Stomach (tissue), 9 donors: ENCODE measurements around the gene ACOX2. TPM values are rescaled to one million over a fixed set of nuclear protein-coding genes. Genes with fewer than 3 reads are reported as not detected.

Experiments used
- DNase-seq, 2 donors: peaks; one replicate each; pipeline versions ENCODE4 v3.0.0 to v3.0.0-alpha.2; 2013 to 2019
- H3K27ac ChIP-seq, 5 donors: fragments of 200-600 bp in 4 of 5; sonication (generic) in 4 of 5; one replicate each; pipeline ENCODE4 v1.5.1; 2013 to 2019; ENCODE audit warnings: mild to moderate bottlenecking in 1 of 5, moderate library complexity in 1 of 5
- H3K27me3 ChIP-seq, 3 donors: fragments of 200-600 bp; sonication (generic); one replicate each; pipeline ENCODE4 v1.5.1; 2017 to 2019; ENCODE audit warnings: mixed run types in 1 of 3
- H3K36me3 ChIP-seq, 4 donors: fragments of 200-600 bp; sonication (generic); 1 replicate in 3 of 4; 2 replicates in 1 of 4; pipeline ENCODE4 v1.5.1; 2016 to 2019
- H3K4me1 ChIP-seq, 4 donors: fragments of 200-600 bp; sonication (generic); one replicate each; pipeline ENCODE4 v1.5.1; 2016 to 2019
- H3K4me3 ChIP-seq, 4 donors: fragments of 200-600 bp; sonication (generic) in 3 of 4; one replicate each; pipeline ENCODE4 v1.5.1; 2016 to 2019; ENCODE audit warnings: mild to moderate bottlenecking in 1 of 4
- H3K9me3 ChIP-seq, 4 donors: fragments of 200-600 bp; sonication (generic); one replicate each; pipeline ENCODE4 v1.5.1; 2016 to 2019
- EP300 ChIP-seq: sonication (generic); formaldehyde crosslinking; IDR thresholded peaks from one replicate; pipeline ENCODE4 v1.6.1; 2017; ENCODE audit warnings: antibody characterized with exemption
- POLR2A ChIP-seq, 4 donors: fragments of 450-650 bp; IDR thresholded peaks; one replicate each; pipeline ENCODE4 v1.6.1; 2016; ENCODE audit warnings: antibody characterized with exemption in 4 of 4, control low read depth in 2 of 4, mild to moderate bottlenecking in 1 of 4, moderate library complexity in 1 of 4
- POLR2AphosphoS5 ChIP-seq, 3 donors: sonication (generic); formaldehyde crosslinking; IDR thresholded peaks; one replicate each; pipeline ENCODE4 v1.6.1; 2016; ENCODE audit warnings: antibody characterized with exemption in 3 of 3
- WGBS, 5 donors: extraction: QIAGEN DNeasy Blood & Tissue Kit in 3 of 5; methylation state at CpG; one replicate each; pipeline versions ENCODE4 v1.1.5 to v1.1.7; 2013 to 2018; 5-methylcytosine and 5-hydroxymethylcytosine counted together
- intact Hi-C: fragments of 100-400 bp; cut with DNase I; formaldehyde crosslinking; loops from one replicate; pipeline ENCODE4 v1.15.1; 2023; ENCODE audit warnings: low total_unique reads
- polyA plus RNA-seq, 3 donors: library from polyadenylated mRNA; stranded (reverse); fragments of 200-250 nt; gene quantifications; one replicate each; pipeline ENCODE4 v1.2.3, GENCODE V29; 2013
- total RNA-seq, 5 donors: library from RNA; depleted of rRNA; stranded (reverse); fragments of >200 nt; gene quantifications; one replicate each; pipeline versions ENCODE4 v1.1.0 to v1.2.3, GENCODE V29; 2014 to 2016
- TF ChIP-seq, protein P1 (sequence below), 7 experiments: fragments of 450-650 bp in 4 of 7; fragments of 200-600 bp in 3 of 7; sonication (generic) in 3 of 7; IDR thresholded peaks; one replicate each; pipeline ENCODE4 v1.5.1; 2016 to 2019; ENCODE audit warnings: antibody characterized with exemption in 7 of 7, control low read depth in 2 of 7, mild to moderate bottlenecking in 1 of 7
- donor health status: healthy with polysubstance abuse.
- donor health status: Bipolar disorder and iron deficiency.
- donor health status: healthy.

Gene ACOX2
- total and polyA plus RNA-seq, 8 donors, result 1.6 to 22.2 (median 7.5) TPM; not detected in 1

DNA sequence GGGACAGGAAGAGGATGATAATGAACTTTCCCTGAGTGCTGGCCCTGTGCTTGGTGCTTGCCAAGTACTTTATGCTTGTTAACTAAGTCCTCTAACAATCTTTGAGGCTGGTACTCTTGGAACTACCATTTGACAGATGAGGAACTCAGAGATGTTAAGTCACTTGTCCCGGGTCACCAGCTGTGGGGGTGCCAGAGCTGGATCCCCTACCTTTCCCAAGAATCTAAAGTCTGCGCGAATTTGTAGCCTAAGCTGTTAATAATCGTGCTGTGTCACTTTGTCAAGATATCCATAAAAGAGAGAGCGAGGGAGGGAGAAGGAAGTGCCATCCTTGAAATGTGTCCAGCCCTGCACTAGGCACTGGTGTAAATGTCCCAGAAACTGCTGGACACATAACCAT lies 19.0 kb upstream of the ACOX2 start:
- H3K9me3 ChIP-seq, result peaks cover 0 to 12% (median 0%) of the 10 kb centered on the region in 4 donors
- no peak for DNase-seq
- H3K4me3 ChIP-seq, result no peak overlapping the region
- no peak overlapping the region for H3K27ac ChIP-seq
- 87 to 98% (median 91%) methylated on average over 5 of the region's 5 CpGs for WGBS, 5 donors
- no peaks in the 10 kb centered on the region for H3K36me3 ChIP-seq
- no peaks in the 10 kb centered on the region for H3K27me3 ChIP-seq
- TF ChIP-seq POLR2AphosphoS5 (IDR thresholded peaks at IDR 0.05), result no peak
- peaks cover 0 to 10% (median 0%) of the 10 kb centered on the region in 4 donors for H3K4me1 ChIP-seq
- intact Hi-C loops, result no loop called here

DNA sequence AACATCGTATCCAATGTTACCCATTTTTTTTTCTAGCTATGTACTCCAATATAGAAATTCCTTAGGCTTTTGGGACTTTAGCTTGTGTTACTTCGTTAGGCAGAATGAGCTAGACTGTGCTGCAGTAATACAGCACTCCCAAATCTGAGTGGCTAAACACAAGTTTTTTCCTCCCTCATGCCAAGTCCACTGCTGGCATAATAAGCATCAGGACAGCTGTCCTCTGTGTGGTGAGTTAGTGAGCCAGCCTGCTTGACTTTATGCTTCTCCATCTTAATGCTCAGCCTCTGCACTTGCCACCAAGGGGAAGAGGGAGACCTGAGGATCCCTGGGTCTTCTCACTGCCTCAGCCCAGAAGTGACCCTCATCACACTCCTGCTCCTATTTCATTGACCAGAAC lies 18.2 kb upstream of the ACOX2 start:
- Histone ChIP-seq H3K27ac (no peak overlapping the region), H3K4me1 (peaks cover 0 to 10% (median 0%) of the 10 kb centered on the region in 4 donors), H3K9me3 (peaks cover 0 to 12% (median 0%) of the 10 kb centered on the region in 4 donors), H3K4me3 (no peak overlapping the region), H3K27me3 (no peaks in the 10 kb centered on the region), H3K36me3 (no peaks in the 10 kb centered on the region)
- intact Hi-C loops, result no loop called here
- 74 to 89% (median 88%) methylated on average over 2 of the region's 2 CpGs for WGBS, 5 donors
- no peak for DNase-seq
- TF ChIP-seq EP300 (no peak), POLR2A (IDR thresholded peaks at IDR 0.05) (no peak), POLR2AphosphoS5 (IDR thresholded peaks at IDR 0.05) (no peak)
- TF ChIP-seq, protein P1, sequence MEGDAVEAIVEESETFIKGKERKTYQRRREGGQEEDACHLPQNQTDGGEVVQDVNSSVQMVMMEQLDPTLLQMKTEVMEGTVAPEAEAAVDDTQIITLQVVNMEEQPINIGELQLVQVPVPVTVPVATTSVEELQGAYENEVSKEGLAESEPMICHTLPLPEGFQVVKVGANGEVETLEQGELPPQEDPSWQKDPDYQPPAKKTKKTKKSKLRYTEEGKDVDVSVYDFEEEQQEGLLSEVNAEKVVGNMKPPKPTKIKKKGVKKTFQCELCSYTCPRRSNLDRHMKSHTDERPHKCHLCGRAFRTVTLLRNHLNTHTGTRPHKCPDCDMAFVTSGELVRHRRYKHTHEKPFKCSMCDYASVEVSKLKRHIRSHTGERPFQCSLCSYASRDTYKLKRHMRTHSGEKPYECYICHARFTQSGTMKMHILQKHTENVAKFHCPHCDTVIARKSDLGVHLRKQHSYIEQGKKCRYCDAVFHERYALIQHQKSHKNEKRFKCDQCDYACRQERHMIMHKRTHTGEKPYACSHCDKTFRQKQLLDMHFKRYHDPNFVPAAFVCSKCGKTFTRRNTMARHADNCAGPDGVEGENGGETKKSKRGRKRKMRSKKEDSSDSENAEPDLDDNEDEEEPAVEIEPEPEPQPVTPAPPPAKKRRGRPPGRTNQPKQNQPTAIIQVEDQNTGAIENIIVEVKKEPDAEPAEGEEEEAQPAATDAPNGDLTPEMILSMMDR (IDR thresholded peaks at IDR 0.05), result no peak

DNA sequence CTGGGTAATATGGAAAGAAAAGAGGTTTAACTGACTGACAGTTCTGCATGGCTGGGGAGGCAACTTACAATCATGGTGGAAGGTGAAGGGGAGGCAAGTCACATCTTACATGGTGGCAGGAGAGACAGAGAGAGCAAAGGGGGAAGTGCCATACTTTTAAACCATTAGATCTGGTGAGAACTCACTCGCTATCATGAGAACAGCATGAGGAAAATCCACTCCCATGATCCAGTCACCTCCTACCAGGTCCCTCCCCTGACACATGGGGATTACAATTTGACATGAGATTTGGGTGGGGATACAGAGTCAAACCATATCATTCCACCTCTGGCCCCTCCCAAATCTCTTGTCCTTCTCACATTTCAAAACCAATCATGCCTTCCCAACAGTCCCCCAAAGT lies 16.0 kb upstream of the ACOX2 start:
- H3K36me3 ChIP-seq, result no peaks in the 10 kb centered on the region
- no peak for DNase-seq
- H3K27ac ChIP-seq, result no peak overlapping the region
- peaks cover 0 to 10% (median 0%) of the 10 kb centered on the region in 4 donors for H3K4me1 ChIP-seq
- intact Hi-C loops, result no loop called here
- WGBS, 5 donors, result 85 to 95% (median 88%) methylated on average over 1 of the region's 1 CpG
- TF ChIP-seq, protein P1 (IDR thresholded peaks at IDR 0.05), result no peak
- no peak for TF ChIP-seq POLR2A (IDR thresholded peaks at IDR 0.05)
- no peak for TF ChIP-seq EP300
- no peak for TF ChIP-seq POLR2AphosphoS5 (IDR thresholded peaks at IDR 0.05)
- no peaks in the 10 kb centered on the region for H3K27me3 ChIP-seq
- peaks cover 0 to 12% (median 0%) of the 10 kb centered on the region in 4 donors for H3K9me3 ChIP-seq
- H3K4me3 ChIP-seq, result no peak overlapping the region

DNA sequence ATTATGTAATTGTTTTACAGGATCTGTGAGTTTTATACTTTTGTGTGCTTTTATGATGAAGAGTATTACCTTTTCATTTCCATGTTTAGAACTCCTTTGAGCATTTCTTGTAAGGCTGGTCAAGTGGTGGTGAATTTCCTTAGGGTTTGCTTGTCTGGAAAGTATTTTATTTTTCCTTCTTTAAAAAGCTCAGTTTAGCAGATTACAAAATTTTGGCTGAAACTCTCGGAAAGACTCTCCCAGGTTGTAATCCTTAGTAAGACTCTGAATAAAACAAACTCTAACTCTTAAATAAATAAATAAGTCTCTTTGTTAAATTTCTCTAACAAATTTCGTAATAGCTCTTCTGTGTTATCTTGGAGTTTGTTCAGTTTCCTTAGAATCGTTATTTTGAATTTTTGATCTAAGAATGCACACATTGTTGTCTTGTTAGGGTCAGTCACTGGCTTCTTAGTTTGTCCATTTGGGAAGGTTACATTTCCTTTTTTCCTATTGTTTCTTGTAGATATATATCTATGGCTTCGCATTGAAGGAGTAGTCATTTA lies 14.7 kb upstream of the ACOX2 start:
- DNase-seq, result no peak
- intact Hi-C loops, result no loop called here
- Histone ChIP-seq H3K9me3 (peaks cover 0 to 12% (median 0%) of the 10 kb centered on the region in 4 donors), H3K36me3 (no peaks in the 10 kb centered on the region), H3K27me3 (no peaks in the 10 kb centered on the region), H3K4me1 (peaks cover 0 to 2% (median 0%) of the 10 kb centered on the region in 4 donors), H3K4me3 (no peak overlapping the region), H3K27ac (no peak overlapping the region)
- TF ChIP-seq, protein P1 (IDR thresholded peaks at IDR 0.05), result no peak
- no peak for TF ChIP-seq POLR2AphosphoS5 (IDR thresholded peaks at IDR 0.05)
- no peak for TF ChIP-seq POLR2A (IDR thresholded peaks at IDR 0.05)
- TF ChIP-seq EP300, result no peak
- WGBS, 5 donors, result 71 to 85% (median 80%) methylated on average over 4 of the region's 4 CpGs

DNA sequence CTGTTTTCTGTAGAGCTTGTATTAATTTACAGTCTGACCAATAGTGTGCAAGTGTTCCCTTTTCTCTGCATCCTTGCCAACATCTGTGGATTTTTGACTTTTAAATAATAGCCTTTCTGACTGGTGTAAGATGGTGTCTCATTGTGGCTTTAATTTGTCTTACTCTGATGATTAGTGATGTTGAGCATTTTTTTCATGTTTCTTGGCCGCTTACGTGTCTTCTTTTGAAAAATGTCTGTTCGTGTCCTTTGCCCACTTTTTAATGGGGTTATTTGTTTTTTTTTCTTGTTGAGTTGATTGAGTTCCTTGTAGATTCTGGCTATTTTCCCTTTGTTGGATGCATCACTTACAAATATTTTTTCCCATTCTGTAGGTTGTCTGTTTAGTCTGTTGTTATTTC lies 7.6 kb upstream of the ACOX2 start:
- TF ChIP-seq EP300 (no peak), POLR2AphosphoS5 (IDR thresholded peaks at IDR 0.05) (no peak), POLR2A (IDR thresholded peaks at IDR 0.05) (no peak)
- TF ChIP-seq, protein P1 (IDR thresholded peaks at IDR 0.05), result no peak
- H3K9me3 ChIP-seq, result no peaks in the 10 kb centered on the region
- H3K4me3 ChIP-seq, result no peak overlapping the region
- no peaks in the 10 kb centered on the region for H3K27me3 ChIP-seq
- H3K36me3 ChIP-seq, result no peaks in the 10 kb centered on the region
- 85 to 93% (median 92%) methylated on average over 3 of the region's 3 CpGs for WGBS, 5 donors
- intact Hi-C loops, result no loop called here
- H3K4me1 ChIP-seq, result no peaks in the 10 kb centered on the region
- DNase-seq, result no peak
- no peak overlapping the region for H3K27ac ChIP-seq
